GM18858 (cell line): ENCODE data around the gene FAM13A.
"Not testable (repeated sequence)": the region's sequence is repeated elsewhere in the genome, so short reads cannot be mapped to it uniquely, and the experiment has no call there.

ENCODE experiments used
- ATAC-seq: cut with Tn5 transposase; IDR thresholded peaks from one replicate; pipeline ENCODE4 v1.9.1; 2021; ENCODE audit not compliant: unreplicated experiment

The FAM13A gene

DNA sequence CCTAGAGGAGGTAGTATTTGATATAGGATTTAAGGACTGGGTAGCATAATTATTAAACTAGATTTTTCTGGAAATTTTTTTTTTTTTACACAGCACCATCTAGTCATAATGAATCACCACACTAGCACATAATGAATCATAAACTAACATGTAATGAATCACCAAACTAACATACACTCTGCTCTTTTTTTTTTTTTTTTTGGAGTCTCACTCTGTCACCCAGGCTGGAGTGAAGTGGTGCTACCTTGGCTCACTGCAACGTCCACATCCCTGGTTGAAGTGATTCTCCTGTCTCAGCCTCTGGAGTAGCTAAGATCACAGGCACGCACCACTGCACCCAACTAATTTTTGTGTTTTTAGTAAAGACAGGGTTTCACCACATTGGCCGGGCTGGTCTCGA, 92.5 kb downstream of the FAM13A start:
- ATAC-seq, result peak; percentile 78

- ATAC-seq, result peak; percentile 11
These were observed 93.2 kb downstream of the FAM13A start for GRCh38 chr4:88963817-88964216.

DNA sequence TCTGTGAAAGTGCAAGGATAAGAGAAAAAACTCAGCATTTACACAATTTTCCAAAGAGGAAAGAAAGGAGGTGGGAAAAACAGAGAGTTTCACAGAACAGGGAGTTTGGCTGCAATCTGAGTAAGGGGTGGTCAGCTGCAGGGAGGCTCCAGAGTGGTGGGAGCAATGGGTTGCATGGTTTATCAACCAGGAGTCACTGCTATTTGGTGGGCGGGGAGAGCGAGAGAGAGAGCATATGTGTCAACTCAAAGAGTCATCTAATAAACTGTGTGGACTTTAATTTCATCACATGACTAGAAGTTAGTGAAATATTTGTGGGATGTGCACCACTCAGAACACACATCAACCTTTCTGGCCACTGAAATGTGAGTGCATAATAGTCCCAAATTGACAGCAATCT, 94.6 kb downstream of the FAM13A start:
- no peak for ATAC-seq

DNA sequence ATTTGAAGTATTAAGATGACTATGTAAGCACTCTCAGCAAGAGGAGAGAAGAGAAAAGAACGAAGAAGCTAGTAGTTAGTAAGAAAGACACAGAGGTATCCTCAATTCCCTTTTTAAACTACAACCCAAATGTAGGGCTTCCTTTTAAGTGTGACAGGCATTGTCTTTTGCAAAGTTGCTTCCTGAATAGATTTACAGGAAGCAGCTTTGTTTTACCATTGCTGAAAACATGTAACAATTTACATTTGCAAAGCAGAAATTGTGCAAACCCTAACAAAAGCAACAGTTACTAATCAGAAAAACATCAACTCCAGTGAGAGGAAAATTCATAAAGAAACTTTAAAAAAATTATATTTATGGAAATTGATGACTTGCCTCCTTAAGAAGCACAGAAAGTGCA, 96.4 kb downstream of the FAM13A start:
- no peak for ATAC-seq

DNA sequence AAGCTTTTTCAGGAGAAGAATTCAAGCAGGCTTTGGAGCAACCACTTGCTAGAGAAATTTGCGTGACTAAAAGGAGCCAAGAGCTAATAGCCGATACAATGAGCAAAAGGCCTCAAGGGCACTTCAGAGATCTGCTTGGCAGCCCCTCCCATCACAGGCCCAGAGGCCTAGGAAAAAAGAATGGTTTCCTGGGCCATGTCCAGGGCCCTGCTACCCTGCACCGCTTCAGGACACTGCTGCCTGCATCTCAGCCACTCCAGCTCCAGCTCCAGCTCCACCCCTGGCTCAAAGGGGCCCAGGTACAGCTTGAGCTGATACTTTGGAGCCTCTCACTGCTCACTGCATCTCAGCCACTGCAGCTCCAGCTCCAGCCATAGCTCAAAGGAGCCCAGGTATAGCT, 98.9 kb downstream of the FAM13A start:
- ATAC-seq, result no peak

GRCh38 chr4:88957570-88957969, 99.4 kb downstream of the FAM13A start:
- no peak for ATAC-seq

- ATAC-seq, result no peak
These were observed 101.2 kb downstream of the FAM13A start for GRCh38 chr4:88955580-88956380.

DNA sequence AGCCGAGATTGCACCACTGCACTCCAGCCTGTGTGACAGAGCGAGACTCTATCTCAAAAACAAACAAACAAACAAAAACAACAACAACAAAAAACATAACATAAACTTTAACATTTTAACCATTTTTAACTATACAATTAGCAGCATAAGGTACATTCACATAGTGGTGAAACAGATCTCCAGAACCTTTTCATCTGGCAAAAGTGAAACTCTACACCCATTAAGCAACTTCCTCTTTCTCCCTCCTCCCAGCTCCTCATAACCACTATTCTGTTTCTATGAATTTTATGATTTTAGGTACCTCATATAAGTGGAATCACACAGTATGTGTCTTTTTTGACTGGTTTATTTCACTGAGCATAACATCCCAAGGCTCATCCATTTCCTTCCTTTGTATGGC, 103.6 kb downstream of the FAM13A start:
- ATAC-seq, result peak; percentile 78

DNA sequence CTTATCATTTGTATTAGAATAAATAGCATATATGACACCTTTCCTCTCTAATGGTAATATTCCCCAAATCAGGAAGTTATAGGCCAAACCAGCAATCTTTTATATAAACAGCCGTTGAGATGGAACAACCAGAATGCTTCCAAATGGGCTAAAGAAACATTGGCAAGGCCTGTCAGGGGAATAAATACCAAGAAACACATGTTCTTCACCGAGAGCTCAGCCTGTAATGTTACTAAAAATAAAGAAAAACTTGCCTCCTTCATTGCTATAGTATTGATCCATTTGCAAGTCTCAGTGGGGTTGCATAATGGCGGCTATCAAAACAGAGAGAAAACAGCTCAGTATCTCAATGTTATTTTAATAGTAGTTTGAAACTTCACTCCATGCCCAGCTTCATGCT, 104.9 kb downstream of the FAM13A start:
- no peak for ATAC-seq

DNA sequence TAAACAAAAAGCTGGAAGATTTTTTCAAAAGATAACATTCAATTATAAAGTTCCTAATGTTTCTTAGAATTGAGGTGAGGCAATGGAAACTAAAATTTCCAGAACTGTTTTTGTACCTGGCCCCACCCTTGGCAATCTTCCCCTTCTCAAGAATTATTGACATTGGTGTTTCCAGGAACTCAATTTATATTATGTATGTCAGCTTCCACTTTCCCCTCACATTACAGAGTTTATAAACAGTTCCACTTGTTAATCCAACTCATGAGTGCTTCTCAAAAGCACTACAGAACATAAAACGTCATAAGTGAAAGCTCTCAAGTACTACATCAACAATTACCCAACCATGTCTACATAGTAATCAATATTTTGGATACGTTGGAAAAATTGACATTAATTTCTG, 107.4 kb downstream of the FAM13A start:
- no peak for ATAC-seq

GRCh38 chr4:88940506-88940905, 116.5 kb downstream of the FAM13A start:
- no peak for ATAC-seq

GRCh38 chr4:88939697-88940096, 117.3 kb downstream of the FAM13A start:
- ATAC-seq, result no peak

GRCh38 chr4:88938138-88938537, 118.8 kb downstream of the FAM13A start:
- no peak for ATAC-seq

- no peak for ATAC-seq
These were observed 119.9 kb downstream of the FAM13A start for GRCh38 chr4:88937081-88937480.

DNA sequence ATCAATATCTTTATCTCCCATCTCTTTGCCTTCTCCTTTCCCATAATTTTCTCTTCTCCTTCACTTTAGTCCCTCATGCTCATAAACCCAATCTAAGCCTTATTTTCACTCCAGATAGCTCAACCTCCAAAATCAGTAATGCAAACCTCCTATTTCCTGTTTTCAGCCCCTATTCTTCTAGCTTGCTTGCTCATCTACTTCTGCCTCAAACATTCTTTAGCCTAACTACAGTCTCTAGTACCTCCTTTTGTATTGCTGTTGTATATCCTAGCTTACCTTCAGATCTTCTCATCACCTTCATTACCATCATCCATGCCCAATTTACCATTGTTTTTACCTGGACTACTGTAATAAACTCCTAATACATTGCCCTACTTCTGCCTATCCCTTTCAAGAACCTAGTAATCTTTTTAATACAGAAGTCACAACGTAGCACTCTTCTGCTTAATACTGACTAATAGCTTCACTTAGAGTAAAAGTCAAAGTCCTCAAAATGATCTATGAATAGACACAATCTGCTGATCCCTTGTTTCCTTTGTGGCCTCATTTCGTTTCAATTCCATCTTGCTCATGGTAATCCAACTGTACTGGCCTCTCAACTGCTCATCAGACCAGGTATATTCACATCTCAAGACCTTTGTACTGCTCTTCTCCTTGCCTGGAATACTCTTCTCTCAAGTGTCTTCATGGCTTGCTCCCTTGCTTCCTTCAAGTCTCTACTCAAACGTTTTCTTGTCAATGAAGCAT, 123.4 kb downstream of the FAM13A start:
- no peak for ATAC-seq

DNA sequence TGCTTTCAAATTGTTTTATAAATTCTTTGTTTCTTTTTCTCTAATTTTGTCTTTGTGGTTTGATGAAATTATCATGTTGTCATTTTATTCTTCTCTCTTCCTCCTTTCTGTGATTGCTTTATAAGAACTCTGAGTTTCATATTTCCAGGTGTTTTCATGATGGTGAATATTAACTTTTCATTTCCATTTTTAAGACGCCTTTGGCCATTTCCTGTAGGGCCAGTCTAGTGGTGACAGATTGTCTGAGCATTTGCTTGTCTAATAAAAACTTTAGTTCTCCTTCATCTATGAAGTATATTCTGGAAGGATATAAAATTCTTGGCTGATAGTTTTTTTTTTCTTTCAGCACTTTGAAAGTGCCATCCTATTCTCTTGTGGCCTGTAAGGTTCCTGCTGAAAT, 128.1 kb downstream of the FAM13A start:
- no peak for ATAC-seq

- no peak for ATAC-seq
These were observed 129.6 kb downstream of the FAM13A start for GRCh38 chr4:88927420-88927819.

DNA sequence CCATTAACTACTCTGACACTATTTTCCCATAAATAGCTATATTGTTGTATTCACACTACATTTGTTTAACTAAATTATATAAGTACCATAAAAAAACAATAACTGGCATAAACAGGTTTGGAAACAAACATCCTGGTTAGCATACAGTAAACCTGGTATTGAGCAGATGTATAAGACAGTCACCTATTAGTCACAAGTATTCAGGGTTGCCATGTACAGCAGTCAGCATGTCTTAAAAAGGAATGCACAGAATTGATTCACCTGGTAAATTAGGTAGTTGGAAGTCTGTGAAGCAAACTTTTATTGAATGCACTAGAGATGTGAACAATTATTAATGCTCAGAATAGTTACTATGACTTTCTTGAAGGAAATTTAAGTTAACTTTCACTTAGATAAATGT, 137.9 kb downstream of the FAM13A start:
- no peak for ATAC-seq

- not testable (repeated sequence) for ATAC-seq
These were observed 143.8 kb downstream of the FAM13A start for GRCh38 chr4:88913181-88913580.

GRCh38 chr4:88911246-88912212, 145.5 kb downstream of the FAM13A start:
- ATAC-seq, result no peak

- ATAC-seq, result no peak
These were observed 146.9 kb downstream of the FAM13A start for GRCh38 chr4:88910101-88910500.
